Measurements from ENCODE around the gene TMEM100. TPM values are rescaled to one million over a fixed set of nuclear protein-coding genes. Genes with fewer than 3 reads are reported as not detected.

Gene TMEM100
- total RNA-seq, 4 donors from 2014 or later: 1.6 to 6.5 (median 2.6) TPM

- H3K4me3 ChIP-seq (ENCODE audit: low read depth, poor library complexity, severe bottlenecking): no peak overlapping the region
- intact Hi-C loops (cut with DNase I; ENCODE audit: low total_unique reads): no loop called here
- DNase-seq (ENCODE audit: low spot score in 2 of 2): no peak
- TF ChIP-seq POLR2A (IDR thresholded peaks at IDR 0.05) (no peak), CTCF (IDR thresholded peaks at IDR 0.05) (no peak)
- 51 to 54% methylated on average over 4 of the region's 4 CpGs for WGBS, 2 donors
Observed at GRCh38 chr17:55734128-55734781, 11.6 kb upstream of the TMEM100 start.

GRCh38 chr17:55731586-55732250 lies 9.1 kb upstream of the TMEM100 start:
- TF ChIP-seq POLR2A (IDR thresholded peaks at IDR 0.05): no peak
- TF ChIP-seq CTCF (IDR thresholded peaks at IDR 0.05): no peak
- WGBS, 2 donors: 15 to 28% methylated on average over 10 of the region's 10 CpGs
- intact Hi-C loops (cut with DNase I; ENCODE audit: low total_unique reads): no loop called here
- peak; percentile 75 to 92 for DNase-seq (ENCODE audit: low spot score in 2 of 2)
- H3K4me3 ChIP-seq (ENCODE audit: low read depth, poor library complexity, severe bottlenecking): no peak overlapping the region

- WGBS, 2 donors: 35 to 41% methylated on average over 3 of the region's 3 CpGs
- intact Hi-C loops (cut with DNase I; ENCODE audit: low total_unique reads): no loop called here
Observed at GRCh38 chr17:55730808-55731207, 8.1 kb upstream of the TMEM100 start.

GRCh38 chr17:55730380-55730779 lies 7.7 kb upstream of the TMEM100 start:
- no peak for DNase-seq (ENCODE audit: low spot score in 2 of 2)
- WGBS, 2 donors: 24 to 25% methylated on average over 1 of the region's 1 CpG
- H3K4me3 ChIP-seq (ENCODE audit: low read depth, poor library complexity, severe bottlenecking): no peak overlapping the region
- TF ChIP-seq POLR2A (IDR thresholded peaks at IDR 0.05) (no peak), CTCF (IDR thresholded peaks at IDR 0.05) (no peak)
- intact Hi-C loops (cut with DNase I; ENCODE audit: low total_unique reads): no loop called here

More at GRCh38 chr17:55730808-55731207, 8.1 kb upstream of the TMEM100 start:
- no peak for DNase-seq (ENCODE audit: low spot score in 2 of 2)
- H3K4me3 ChIP-seq (ENCODE audit: low read depth, poor library complexity, severe bottlenecking): no peak overlapping the region
- TF ChIP-seq POLR2A (IDR thresholded peaks at IDR 0.05) (no peak), CTCF (IDR thresholded peaks at IDR 0.05) (no peak)

GRCh38 chr17:55729484-55729883 lies 6.8 kb upstream of the TMEM100 start:
- H3K4me3 ChIP-seq (ENCODE audit: low read depth, poor library complexity, severe bottlenecking): no peak overlapping the region
- intact Hi-C loops (cut with DNase I; ENCODE audit: low total_unique reads): no loop called here
- no peak for DNase-seq (ENCODE audit: low spot score in 2 of 2)
- no peak for TF ChIP-seq CTCF (IDR thresholded peaks at IDR 0.05)
- TF ChIP-seq POLR2A (IDR thresholded peaks at IDR 0.05): no peak
- 43 to 75% methylated on average over 1 of the region's 1 CpG for WGBS, 2 donors

All from lower leg skin (tissue), 4 donors.